ENCODE results near the gene SPNS1.
"Not testable (repeated sequence)": the region's sequence is repeated elsewhere in the genome, so short reads cannot be mapped to it uniquely, and the experiment has no call there.

The SPNS1 gene

DNA sequence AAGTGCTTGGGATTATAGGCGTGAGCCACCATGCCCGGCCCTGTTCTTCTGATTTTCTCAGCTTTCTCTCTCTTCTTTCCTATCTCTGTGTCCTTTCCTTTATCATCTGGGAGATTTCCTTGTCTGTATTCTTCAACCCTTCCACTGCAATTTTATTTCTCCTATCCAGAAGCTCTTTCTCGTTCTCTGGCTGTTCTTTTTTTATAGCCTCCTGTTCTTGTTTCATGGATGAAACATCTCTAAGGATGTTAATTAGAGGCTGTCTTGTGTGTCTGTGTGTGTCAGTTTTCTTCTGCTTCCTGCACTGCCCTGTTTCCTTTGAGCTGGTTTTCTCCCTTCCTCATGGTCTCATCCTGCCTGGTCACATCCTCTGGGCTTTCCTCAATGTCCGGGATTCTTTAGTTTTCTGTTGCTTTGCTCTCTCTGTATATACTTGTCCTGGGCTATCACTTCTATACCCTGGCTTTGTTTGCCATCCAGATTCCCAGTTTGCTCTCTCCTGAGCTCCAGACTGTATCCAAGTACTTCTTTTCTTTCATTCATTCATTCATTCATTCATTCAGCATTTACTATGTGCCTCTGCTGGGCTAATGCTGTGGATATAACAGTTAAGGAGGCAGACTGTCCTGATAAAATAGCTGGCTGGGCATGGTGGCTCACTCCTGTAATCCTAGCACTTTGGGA, 12.7 kb downstream of the SPNS1 start:
- in situ Hi-C loops (cut with MboI; ENCODE audit: low sequenced_read_pairs): no loop called here

DNA sequence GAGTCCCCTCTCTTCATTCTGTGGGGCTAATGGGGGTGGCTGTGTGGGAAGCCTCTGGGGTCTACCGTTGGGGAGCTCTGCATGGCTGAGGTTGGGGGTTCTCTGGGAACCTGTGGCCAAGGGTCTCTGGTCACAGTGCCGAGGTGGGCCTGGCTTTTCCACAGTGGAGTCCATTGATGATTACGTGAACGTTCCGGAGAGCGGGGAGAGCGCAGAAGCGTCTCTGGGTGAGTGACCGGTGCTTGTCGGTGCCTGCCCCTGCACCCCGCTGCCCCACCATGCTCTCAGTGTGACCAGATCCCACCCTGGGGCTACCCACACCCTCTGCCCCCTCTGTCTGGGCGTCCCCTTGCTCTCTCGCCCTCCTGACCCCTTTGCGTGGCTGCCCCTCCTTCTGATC, 14.8 kb downstream of the SPNS1 start:
- in situ Hi-C loops (cut with MboI; ENCODE audit: low sequenced_read_pairs): no loop called here

DNA sequence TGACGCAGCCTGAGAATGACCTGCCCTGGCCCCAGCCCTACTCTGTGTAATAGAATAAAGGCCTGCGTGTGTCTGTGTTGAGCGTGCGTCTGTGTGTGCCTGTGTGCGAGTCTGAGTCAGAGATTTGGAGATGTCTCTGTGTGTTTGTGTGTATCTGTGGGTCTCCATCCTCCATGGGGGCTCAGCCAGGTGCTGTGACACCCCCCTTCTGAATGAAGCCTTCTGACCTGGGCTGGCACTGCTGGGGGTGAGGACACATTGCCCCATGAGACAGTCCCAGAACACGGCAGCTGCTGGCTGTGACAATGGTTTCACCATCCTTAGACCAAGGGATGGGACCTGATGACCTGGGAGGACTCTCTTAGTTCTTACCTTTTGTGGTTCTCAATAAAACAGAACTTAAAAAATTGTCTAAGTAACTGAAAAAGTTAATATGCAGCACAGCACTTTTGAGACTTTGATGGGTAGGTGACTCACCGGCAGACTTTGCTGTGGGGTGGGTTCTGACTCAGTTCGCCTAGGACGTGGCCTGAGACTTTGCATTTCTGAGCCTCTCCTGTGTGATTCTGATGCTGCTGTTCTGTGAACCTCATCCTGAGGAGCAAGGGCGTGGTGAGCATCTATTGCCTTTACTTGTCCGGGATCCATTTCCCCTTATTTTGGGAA, 15.9 kb downstream of the SPNS1 start:
- in situ Hi-C loops (cut with MboI; ENCODE audit: low sequenced_read_pairs): no loop called here

GRCh38 chr16:28991687-28992086, 17.1 kb downstream of the SPNS1 start:
- in situ Hi-C loops (cut with MboI; ENCODE audit: low sequenced_read_pairs): no loop called here

DNA sequence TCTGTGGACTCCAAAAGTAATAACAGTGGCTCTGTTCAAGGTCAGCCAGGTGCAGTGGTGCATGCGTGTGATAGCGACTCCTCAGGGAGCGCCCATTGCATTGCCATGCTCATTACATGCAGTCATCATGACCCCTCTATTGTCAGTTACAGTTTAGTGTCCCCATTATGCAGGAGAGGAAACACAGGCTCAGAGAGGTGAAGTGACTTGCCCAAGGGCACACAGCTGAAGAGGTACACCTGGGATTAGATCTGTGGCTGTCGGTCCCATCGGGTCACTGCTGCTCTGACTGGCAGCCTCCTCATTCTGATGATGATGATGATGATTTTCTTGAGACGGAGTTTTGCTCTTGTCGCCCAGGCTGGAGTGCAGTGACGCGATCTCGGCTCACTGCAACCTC, 17.9 kb downstream of the SPNS1 start:
- in situ Hi-C loops (cut with MboI; ENCODE audit: low sequenced_read_pairs): no loop called here

GRCh38 chr16:28998837-28999236, 24.3 kb downstream of the SPNS1 start:
- in situ Hi-C loops (cut with MboI; ENCODE audit: low sequenced_read_pairs): no loop called here

GRCh38 chr16:28999577-28999976, 25.0 kb downstream of the SPNS1 start:
- in situ Hi-C loops (cut with MboI; ENCODE audit: low sequenced_read_pairs): no loop called here

DNA sequence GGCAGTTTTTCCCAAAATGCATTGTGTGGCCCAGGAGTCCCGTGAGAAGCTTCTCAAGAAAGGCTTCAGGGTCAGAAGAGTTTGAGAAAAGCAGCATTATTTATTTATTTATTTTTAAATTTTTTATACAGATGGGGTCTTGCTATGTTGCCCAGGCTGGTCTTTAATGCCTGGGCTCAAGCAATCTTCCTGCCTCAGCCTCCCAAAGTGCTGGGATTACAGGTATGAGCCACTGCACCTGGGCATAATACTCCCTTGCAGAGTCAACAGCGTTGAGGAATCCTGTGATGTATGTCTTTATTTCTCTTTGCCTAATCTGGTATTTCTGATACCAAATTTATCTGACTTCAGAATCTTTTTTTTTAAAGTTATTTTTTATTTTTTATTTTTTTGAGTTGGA, 25.4 kb downstream of the SPNS1 start:
- in situ Hi-C loops (cut with MboI; ENCODE audit: low sequenced_read_pairs): no loop called here

- in situ Hi-C loops (cut with MboI; ENCODE audit: low sequenced_read_pairs): not testable (repeated sequence)
Measured at GRCh38 chr16:29004496-29005139, 30.0 kb downstream of the SPNS1 start.

GRCh38 chr16:29007730-29008593, 33.4 kb downstream of the SPNS1 start:
- in situ Hi-C loops (cut with MboI; ENCODE audit: low sequenced_read_pairs): no loop called here

DNA sequence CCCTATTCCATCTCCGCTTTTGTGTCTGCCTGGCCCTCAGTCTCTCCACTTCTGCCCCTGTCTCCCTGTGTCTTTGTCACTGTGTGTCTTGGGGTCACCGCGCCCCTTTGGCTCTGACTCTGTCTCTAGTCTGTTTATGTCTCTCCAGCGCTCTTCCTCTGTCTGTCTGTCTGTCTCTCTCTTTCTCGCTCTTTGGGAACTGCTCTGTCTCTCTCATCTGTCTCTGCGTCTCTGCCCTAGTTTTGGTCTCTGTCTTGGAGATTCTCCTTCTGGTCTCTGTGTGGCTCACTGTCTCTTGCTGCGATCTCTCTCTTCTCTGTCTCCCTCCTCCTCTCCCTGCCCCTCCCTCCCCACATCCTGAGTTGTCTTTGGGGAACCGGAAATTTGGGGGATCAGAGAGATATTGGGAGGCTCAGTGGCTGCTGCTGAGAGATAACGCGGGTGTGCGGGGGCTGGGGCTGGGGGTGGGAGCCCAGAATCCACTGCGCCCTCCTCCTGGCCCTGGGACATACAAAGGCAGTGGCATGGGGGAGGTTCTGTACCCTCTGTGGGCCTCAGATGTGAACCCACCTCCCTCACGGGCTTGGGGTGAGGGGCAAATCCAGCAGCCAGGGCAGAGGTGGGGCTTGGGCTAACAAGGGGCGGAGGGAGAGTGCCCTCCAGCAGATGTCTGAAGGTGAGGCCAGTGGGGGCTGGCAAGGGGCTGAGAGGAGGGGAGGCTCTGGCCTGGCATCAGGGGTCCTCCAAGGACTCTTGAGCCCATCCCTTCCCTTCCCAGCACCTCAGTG, 34.7 kb downstream of the SPNS1 start:
- in situ Hi-C loops (cut with MboI; ENCODE audit: low sequenced_read_pairs): no loop called here

GRCh38 chr16:29009838-29010166, 35.2 kb downstream of the SPNS1 start:
- in situ Hi-C loops (cut with MboI; ENCODE audit: low sequenced_read_pairs): no loop called here

DNA sequence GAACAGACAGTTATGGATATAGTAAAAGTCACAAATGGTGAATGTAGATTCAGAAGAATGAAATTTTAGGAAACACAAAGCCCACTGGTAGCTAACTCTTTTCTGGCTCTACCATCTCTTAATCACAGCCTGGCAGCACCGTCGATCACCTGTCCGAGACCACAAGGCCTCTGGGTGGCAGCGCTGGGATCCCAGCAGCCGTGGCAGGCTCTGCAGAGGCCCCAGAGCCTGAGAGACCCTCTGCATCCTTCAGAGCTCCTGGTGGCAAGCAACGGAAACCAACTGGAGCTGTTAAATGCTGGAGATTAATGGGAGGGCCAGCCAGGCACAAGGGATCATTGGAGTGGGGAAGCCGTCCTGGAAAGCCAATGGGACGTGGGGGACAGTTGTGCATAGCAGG, 36.5 kb downstream of the SPNS1 start:
- in situ Hi-C loops (cut with MboI; ENCODE audit: low sequenced_read_pairs): no loop called here

DNA sequence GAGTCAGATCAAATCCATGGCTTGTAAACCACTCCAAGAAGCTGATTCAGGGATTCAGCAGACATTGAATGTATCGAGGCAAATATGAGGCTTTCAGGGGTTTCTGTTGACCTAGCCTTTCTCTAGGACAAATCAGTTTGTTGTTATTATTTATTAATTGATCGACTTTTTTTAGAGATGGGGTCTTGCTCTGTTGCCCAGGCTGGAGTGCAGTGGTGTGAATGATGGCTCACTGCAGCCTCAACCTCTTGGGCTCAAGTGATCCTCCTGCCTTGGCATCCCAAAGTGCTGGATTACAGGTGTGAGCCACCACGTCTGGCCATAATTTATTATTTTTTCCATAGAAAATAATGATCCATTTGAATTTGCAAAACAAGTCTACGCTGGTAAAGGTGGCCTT, 37.3 kb downstream of the SPNS1 start:
- in situ Hi-C loops (cut with MboI; ENCODE audit: low sequenced_read_pairs): no loop called here

GRCh38 chr16:29012913-29013553, 38.5 kb downstream of the SPNS1 start:
- in situ Hi-C loops (cut with MboI; ENCODE audit: low sequenced_read_pairs): no loop called here

GRCh38 chr16:29014561-29015069, 40.0 kb downstream of the SPNS1 start:
- in situ Hi-C loops (cut with MboI; ENCODE audit: low sequenced_read_pairs): no loop called here

GRCh38 chr16:29022196-29022595, 47.6 kb downstream of the SPNS1 start:
- in situ Hi-C loops (cut with MboI; ENCODE audit: low sequenced_read_pairs): no loop called here

DNA sequence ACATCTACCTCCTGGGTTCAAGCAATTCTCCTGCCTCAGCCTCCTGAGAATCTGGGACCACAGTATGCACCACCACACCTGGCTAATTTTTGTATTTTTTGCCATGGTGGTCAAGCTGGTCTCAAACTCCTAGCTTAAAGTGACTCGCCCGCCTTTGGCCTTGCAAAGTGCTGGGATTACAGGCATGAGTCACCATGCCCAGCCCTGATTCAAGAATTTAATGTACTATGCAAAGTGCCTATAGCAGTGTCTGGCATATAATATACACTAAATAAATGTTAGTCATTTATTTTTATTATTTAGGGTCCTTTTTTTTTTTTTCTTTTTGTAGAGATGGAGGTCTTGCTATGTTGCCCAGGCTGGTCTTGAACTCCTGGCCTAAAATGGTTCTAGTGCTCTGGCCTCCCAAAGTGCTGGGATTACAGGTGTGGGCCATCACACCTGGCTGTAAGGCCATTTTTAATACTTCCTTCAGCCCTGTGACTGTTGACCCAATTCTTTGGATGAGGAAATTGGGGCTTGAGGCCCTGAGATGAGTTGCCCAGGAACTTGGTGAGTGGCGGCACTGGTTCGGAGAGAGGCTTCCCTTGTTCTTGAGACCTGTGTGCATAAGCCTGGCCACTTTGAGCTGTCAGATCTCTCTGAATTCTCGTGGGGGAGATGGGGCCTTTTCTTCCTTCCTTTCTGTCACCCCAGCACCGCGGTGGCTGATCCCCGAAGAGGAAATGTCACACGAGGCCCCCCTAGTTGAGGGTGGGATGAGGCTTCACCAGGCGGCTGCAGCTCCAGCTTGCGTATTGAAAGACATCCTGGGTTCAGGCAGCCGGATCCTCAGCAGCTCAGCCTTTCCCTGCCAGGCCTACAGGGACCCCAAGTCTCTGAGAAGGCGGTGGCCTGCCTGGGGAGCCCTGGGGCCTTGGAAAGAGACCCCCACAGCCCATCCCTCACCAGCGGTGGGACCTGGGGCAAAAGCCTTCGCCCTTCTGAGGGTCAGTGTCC, 49.0 kb downstream of the SPNS1 start:
- in situ Hi-C loops (cut with MboI; ENCODE audit: low sequenced_read_pairs): no loop called here

- in situ Hi-C loops (cut with MboI; ENCODE audit: low sequenced_read_pairs): no loop called here
Measured at GRCh38 chr16:29024278-29024677, 49.7 kb downstream of the SPNS1 start.

All from HL-60/S4 (cell line).